NCI-H2227 (cell line): ENCODE results near the gene PRAMEF17.
"Not testable (repeated sequence)": the region's sequence is repeated elsewhere in the genome, so short reads cannot be mapped to it uniquely, and the experiment has no call there.

Experiments used
- DNase-seq: peaks from one replicate; lab custom pipeline; 2025; ENCODE audit not compliant: unreplicated experiment; lab: John Stamatoyannopoulos, UW

Gene PRAMEF17, protein sequence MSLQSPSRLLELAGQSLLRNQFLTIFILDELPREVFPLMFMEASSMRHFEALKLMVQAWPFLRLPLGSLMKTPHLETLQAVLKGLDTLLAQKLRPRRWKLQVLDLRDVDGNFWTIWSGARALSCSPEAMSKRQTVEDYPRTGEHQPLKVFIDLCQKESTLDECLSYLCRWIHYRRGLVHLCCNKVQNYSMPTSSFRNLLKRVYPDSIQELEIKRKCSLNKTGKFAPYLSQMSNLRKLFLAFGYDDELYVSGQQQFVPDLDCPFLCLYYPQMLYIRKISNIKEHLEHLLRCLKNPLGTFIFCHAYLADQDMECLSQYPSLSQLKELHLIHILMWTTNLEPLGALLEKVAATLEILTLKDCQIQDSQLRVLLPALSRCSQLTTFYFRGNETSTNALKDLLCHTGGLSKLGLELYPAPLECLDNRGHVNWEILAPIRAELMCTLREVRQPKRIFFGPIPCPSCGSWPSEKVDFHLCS

DNA sequence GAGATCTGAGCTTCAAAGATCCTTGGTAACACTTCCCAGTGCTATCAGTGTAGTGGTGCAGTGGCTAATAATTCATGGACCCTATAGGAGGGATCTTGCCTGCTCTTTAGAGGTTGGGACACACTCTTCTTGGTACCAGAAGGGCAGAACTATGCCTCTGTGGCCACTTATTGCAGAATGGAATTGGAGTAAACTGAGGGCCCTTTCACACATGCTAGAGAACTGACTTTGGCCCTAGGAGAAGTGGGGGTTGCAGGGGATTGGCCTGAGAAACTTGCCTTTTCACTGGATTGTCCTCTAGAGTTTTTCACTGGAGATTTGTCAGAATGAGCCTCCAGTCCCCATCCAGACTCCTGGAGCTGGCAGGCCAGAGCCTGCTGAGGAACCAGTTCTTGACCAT is at the start of gene PRAMEF17:
Gene PRAMEF17, plus strand, starts transcription at position 301 of the 400 bp plus-strand sequence. Its CDS starts 26 bp downstream, at position 327.
- DNase-seq = not testable (repeated sequence)

DNA sequence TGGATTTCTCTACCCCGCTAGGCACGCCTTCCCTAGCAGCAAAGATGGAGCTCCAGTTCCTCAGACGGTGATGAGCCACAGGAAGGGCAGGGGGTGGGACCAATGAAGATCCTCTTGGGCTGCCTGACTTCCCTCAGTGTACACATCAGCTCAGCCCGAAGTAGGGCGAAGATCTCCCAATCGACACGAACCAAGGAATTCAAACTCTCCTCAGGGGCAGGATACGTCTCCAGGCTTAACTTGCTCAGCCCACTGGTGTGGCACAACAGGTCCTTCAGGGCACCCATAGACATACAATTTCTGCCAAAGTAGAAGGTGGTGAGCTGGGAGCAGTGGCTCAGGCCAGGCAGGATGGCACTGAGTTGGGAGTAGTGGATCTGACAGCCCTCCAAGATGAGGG is 46.9 kb upstream of the PRAMEF17 start:
- DNase-seq = not testable (repeated sequence)

DNA sequence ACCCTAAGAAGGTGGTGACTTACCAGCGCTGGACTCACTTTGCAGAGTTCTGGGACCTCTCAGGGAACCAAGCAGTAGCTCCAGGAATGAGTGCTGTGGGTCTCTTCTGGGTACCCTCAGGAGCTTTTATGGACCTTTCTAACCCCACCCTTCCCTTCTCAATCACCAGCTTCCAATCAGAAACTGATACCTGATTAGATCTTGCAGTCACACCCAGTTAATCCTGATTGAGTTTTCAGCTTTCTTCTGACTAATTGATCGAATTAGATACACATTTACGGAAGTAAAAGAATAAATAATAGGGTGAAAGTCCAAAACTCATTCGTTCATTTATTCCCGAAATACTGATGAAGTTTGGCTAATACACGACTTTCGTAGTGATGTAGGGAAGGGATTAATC is 42.4 kb upstream of the PRAMEF17 start, which contains the start of gene PRAMEF14:
Gene PRAMEF14, minus strand, starts transcription at position 101 of the 400 bp plus-strand sequence. CDS start 1,820 bp downstream, outside the sequence.
- DNase-seq = not testable (repeated sequence)

DNA sequence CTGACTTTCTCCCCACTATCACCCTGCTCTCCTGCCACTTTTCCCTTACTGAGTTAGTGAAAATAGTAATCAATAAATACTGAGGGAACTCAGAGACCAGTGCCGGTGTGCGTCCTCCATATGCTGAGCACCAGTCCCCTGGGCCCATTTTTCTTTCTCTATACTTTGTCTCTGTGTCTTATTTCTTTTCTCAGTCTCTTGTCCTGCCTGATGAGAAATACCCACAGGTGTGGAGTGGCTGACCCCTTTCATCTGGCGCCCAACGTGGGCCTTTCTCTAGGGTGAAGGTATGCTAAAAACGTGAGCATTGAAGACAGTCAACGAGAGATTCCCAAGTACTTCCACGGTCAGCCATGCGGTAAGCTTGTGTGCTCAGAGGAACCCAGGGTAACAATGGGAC is 36.0 kb upstream of the PRAMEF17 start:
- DNase-seq = not testable (repeated sequence)

DNA sequence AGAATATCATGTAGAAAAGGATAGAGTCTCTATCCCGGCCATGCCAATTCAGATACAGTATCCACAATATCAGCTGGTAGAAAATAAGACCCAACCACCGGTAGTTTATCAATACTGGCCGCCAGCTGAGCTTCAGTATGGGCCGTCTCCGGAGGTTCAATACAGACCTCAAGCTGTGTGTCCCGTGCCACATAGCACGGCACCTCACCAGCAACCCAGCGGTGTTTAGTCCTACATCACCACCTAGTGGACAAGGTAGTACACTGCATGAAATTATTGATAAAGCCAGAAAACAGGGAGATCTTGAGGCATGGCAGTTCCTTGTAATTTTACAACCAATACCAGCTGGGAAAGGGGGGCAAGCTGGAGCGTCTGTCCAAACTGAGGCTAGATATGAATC is 35.0 kb upstream of the PRAMEF17 start:
- DNase-seq = not testable (repeated sequence)

DNA sequence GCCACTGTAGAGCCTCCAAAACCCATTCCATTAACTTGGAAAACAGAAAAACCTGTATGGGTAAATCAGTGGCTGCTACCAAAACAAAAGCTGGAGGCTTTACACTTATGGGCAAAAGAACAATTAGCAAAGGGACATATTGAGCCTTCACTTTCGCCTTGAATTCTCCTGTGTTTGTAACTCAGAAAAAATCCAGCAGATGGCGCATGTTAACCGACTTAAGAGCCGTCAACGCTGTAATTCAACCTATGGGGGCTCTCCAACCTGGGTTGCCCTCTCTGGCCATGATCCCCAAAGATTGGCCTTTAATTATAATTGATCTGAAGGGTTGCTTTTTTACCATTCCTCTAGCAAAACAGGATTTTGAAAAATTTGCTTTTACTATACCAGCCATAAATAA is 32.7 kb upstream of the PRAMEF17 start:
- peak; percentile 57 for DNase-seq

DNA sequence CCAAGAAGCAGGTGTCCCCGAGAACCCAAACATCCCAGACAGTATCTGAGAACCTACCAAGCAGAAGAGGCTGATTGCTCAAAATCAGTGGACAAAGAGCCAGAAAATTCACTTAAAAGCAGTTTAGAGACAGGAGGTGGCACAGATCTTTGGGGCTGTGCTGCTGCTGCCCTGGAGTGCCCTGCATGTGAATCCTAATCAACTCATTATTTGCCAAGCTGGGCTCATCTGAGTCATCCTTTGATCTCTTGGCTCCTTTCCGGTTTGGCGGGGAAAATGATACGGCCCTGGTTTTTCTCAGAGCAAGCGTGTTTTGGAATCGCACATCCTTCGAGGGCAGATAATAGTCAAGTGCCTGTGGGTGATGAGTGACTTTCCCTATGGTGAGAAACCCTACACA is 27.1 kb upstream of the PRAMEF17 start:
- not testable (repeated sequence) for DNase-seq

DNA sequence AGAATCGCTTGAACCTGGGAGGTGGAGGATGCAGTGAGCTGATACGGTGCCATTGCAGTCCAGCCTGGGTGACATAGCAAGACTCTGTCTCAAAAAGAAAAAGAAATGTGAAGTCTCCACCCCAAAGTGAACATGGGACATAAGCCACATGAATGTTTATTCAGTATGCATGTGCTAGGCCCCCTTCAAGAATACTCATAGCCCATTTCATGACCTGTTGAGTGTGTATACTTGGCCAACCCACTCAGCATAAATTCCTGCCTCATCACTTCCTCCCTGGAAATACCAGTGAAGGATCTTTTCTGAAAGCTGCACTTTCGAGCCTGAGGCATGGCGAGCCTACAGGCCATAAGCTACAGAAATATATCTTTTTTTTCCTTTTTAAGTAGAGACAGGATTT is 24.5 kb upstream of the PRAMEF17 start:
- not testable (repeated sequence) for DNase-seq

DNA sequence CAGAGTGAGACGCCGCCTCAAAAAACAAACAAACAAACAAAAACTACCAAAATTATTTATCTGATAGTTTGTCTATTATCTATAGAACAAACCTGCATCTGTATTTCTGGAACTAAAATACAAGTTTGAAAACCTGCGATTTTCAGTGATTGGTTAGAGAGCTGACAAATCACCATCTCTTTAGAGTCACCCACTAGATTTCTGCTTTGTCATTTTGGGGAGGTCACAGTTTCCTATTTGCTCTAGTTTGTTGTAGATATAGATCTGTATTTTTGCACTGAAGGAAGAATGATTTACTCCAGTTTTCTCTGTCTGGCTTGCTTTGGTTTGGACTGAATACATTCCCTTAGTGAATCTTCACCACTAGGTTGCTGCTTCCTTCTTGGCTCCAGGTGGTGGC is 22.9 kb upstream of the PRAMEF17 start:
- not testable (repeated sequence) for DNase-seq

DNA sequence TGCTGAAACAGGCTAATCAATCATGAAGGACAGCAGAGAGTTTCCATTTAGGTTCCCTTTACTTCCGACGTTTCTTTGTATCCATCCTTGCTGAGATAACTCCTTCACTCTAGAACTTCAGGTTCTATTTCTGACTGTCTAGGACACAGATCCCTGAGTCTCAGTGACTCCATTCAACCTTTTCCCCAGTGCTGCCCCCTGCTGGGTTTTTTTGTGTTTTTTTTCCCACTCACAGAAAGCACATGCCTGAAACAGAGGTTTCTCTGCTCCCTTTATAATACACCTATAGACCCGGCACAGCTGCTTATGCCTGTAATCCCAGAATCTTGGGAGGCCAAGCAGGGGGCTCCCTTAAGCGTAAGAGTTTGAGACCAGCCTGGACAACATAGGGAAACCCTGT is 20.9 kb upstream of the PRAMEF17 start:
- DNase-seq = not testable (repeated sequence)

DNA sequence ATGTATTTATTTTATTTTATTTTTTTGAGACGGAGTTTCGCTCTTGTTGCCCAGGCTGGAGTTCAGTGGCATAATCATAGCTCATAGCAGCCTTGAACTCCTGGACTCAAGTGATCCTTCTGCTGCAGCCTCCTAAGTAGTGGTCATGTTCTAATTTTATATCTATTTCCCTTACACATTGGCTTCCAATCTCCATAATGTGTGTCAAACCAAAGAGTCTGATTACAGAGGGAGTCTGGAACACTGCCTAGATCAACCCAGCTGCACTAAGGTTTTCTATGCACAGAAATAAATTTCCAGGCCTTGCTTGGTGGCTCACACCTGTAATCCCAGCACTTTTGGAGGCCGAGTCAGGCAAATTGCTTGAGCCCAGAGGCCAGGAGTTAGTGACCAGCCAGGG is 10.4 kb upstream of the PRAMEF17 start:
- DNase-seq = not testable (repeated sequence)

DNA sequence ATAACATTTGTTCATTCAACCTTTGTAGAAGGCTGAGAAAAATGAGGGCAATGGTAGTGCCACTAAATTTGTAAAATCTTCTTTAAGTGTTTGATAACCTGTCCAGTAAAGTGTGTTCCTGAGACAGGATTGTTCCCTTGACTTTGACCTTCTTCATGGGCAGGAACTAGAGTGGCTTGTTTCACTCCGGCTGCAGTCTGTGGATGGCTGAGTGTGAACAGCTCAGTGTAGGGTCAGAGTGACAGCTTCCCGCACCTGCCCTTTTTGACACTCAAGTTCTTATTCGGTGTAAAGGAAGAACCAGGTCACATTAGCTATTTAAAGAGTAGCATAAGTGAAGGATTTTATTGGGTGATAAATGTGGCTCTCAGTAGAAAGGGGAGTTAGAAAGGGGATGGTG is 9.1 kb upstream of the PRAMEF17 start:
- not testable (repeated sequence) for DNase-seq

DNA sequence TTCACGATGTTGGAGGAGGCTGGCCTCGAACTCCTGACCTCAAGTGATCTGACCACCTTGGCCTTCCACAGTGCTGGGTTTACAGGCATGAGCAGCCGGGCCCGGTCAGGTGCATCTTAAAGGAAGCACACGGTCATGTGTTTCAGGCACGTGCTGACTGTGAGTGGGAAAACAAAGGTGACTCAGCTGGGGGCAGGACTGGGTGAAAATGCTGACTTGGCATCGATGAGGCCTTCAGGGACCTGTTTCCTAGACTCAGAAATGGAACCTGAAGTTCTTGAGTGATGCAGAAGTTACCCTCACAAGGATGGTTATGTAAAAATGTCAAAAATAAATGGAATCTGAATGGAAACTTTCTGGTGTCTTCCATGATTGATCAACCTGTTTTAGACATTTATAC is 3.6 kb downstream of the PRAMEF17 start:
- not testable (repeated sequence) for DNase-seq

DNA sequence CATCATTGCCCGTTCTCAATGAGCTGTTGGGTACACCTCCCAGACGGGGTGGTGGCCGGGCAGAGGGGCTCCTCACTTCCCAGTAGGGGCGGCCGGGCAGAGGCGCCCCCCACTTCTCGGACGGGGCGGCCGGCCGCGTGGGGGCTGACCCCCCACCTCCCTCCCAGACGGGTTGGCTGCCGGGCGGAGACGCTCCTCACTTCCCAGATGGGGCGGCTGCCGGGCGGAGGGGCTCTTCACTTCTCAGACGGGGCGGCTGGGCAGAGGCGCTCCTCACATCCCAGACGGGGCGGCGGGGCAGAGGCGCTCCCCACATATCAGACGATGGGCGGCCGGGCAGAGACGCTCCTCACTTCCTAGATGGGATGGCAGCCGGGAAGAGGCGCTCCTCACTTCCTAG is 5.3 kb downstream of the PRAMEF17 start:
- not testable (repeated sequence) for DNase-seq

DNA sequence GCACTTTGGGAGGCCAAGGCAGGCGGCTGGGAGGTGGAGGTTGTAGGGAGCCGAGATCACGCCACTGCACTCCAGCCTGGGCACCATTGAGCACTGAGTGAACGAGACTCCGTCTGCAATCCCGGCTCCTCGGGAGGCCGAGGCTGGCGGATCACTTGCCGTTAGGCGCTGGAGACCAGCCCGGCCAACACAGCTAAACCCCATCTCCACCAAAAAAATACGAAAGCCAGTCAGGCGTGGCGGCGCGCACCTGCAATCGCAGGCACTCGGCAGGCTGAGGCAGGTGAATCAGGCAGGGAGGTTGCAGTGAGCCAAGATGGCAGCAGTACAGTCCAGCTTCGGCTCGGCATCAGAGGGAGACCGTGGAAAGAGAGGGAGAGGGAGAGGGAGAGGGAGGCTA is 5.9 kb downstream of the PRAMEF17 start:
- DNase-seq = not testable (repeated sequence)

DNA sequence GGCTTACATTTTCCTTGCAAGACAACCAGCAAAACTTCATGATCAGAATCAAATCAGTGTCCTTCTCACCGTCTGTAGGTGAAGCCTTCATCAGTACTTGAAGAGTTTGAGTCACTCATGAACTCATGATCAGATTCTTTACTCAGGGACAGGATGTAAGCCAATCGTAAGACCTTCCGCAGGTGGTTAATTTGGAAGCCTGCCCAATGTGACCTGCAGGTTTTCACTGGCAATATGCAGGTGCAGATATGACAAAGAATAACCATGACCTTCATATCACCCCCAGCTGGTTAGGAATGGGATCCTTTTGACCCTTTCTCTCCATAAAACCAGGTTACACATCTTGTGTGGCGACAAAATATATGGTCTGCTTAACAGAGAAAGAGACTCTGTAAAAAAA is 18.4 kb downstream of the PRAMEF17 start:
- DNase-seq = no peak

DNA sequence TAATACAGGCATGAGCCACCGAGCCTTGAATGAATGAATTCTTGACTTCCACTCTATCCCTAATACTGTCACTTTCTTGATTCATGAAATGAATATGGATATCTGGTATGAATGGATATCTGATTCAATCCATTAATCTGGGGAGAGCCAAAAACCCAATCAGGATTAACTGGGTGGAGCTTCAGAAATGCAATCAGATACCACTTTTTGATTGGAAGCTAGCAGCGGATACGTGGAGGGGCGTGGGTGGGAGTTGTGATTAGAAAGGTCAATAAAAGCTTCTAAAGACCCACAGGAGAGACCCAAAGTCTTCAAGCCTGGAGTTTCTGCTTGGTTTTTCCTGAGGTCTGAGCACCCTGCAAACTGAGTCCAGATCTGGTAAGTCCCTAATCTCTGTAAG is 20.7 kb downstream of the PRAMEF17 start, which contains the start of gene PRAMEF20:
Gene PRAMEF20, plus strand, starts transcription at position 301 of the 400 bp plus-strand sequence. CDS start 5,905 bp downstream, outside the sequence.
- not testable (repeated sequence) for DNase-seq

DNA sequence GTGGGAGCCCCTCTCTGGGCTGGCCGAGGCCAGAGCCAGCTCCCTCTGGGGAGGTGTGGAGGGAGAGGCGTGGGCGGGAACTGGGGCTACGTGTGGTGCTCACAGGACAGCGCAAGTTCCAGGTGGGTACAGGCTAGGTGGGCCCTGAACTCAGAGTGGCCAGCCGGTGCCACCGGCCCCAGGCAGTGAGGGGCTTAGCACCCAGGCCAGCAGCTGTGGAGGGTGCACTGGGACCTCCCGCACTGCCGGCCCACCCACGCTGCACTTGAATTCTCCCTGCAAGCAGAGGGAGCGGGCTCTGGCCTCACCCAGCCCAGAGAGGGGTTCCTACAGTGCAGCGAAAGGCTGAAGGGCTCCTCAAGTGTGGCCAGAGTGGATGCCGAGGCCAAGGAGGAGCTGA is 41.1 kb downstream of the PRAMEF17 start:
- no peak for DNase-seq

DNA sequence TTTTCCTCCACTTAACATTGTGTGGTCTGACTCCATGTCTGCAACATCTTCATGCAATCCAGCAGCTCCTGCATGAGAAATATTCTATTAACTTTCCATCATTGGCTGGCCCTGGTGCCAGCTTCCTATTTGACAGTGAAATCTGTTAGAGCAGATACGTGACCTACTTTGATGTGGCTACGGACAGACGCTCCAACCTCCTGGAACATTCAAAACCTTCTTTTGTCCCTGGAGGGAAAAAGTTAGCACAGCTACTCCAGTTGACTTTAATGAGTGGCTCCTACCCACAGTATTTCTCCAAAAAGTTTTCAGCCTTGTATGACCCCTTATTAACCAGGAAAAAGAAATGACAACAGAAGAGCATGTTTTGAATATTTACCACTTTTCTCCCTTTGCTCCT is 42.8 kb downstream of the PRAMEF17 start:
- DNase-seq = no peak

DNA sequence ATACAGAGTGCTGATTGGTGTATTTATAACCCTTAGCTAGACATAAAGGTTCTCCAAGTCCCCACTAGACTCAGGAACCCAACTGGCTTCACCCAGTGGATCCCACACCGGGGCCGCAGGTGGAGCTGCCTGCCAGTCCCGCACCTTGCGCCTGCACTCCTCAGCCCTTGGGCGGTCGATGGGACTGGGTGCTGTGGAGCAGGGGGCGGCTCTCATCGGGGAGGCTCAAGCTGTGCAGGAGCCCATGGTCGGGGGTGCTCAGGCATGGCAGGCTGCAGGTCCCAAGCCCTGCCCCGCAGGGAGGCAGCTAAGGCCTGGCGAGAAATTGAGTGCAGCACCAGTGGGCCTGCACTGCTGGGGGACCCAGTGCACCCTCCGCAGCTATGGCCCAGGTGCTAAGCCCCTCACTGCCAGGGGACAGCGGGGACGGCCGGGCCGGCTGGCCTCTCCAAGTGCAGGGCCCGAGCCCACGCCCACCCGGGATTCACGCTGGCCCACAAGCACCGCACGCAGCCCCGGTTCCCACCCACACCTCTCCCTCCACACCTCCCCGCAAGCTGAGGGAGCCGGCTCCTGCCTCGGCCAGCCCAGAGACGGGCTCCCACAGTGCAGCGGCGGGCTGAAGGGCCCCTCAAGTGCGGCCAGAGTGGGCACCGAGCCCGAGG is 44.4 kb downstream of the PRAMEF17 start:
- not testable (repeated sequence) for DNase-seq

DNA sequence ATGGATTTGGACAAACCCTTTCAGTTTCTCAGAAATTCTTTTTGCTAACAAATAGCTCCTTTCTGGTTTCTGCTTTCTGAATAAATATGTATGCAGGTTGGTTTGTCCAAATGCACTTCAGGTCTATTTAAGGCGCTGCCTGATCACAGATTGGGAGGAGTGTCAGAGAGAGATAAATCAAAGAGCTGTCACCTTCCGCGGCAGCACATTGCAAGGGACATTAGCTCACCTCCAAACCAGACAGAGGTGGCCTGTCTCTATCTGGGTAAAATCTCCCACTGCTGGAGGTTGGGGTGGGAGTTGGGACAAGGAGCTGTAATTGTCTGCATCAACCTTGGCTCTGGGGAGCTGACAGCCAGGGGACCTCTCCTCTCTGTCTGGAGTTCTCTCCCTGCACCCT is 46.0 kb downstream of the PRAMEF17 start:
- DNase-seq = no peak
